CD4-positive, alpha-beta memory T cell (primary cell): ENCODE results near the gene ANKRD1. TPM values are rescaled to one million over a fixed set of nuclear protein-coding genes. Genes with fewer than 3 reads are reported as not detected.
"Not testable (repeated sequence)": the region's sequence is repeated elsewhere in the genome, so short reads cannot be mapped to it uniquely, and the experiment has no call there.

Experiments
- CTCF ChIA-PET: fragments of 350-600 bp; sonication (Branson Sonifier 250); formaldehyde crosslinking; loops from one replicate; lab custom pipeline; 2021; ENCODE audit warnings: inconsistent platforms; ENCODE audit not compliant: partially characterized antibody; lab: Charles Lee
- POLR2A ChIA-PET: fragments of 350-600 bp; sonication (Branson Sonifier 250); formaldehyde crosslinking; loops from one replicate; lab custom pipeline; 2021; ENCODE audit not compliant: partially characterized antibody; lab: Charles Lee
- DNase-seq, 5 donors: peaks; one replicate each; pipeline versions ENCODE4 v3.0.0 to v3.0.0-alpha.2; 2020 to 2022; ENCODE audit warnings: mixed read lengths in 1 of 5
- H3K27ac ChIP-seq: one replicate; pipeline ENCODE4 v1.7.0; 2013; ENCODE audit warnings: low read depth, low read length
- H3K27me3 ChIP-seq: 2 replicates; pipeline ENCODE4 v1.7.0; 2013; ENCODE audit warnings: mild to moderate bottlenecking, low read length, moderate library complexity; ENCODE audit not compliant: insufficient read depth
- H3K36me3 ChIP-seq: 2 replicates; pipeline ENCODE4 v1.7.0; 2013; ENCODE audit warnings: mild to moderate bottlenecking, low read length, moderate library complexity; ENCODE audit not compliant: insufficient read depth
- H3K4me1 ChIP-seq: 2 replicates; pipeline ENCODE4 v1.7.0; 2013; ENCODE audit warnings: mild to moderate bottlenecking, low read length, moderate library complexity; ENCODE audit not compliant: insufficient read depth
- H3K4me3 ChIP-seq, 2 donors: one replicate each; pipeline ENCODE4 v1.7.0; 2013; ENCODE audit warnings: low read length in 2 of 2, mild to moderate bottlenecking in 1 of 2
- H3K9me3 ChIP-seq, 2 donors: one replicate each; pipeline ENCODE4 v1.7.0; 2013; ENCODE audit warnings: low read length in 2 of 2, control low read depth in 1 of 2; ENCODE audit not compliant: control insufficient read depth in 1 of 2
- H3K27ac Mint-ChIP-seq, 7 donors: one replicate each; pipeline ENCODE4 v1.8.0; 2020 to 2021; ENCODE audit warnings: mixed read lengths in 7 of 7, mild to moderate bottlenecking in 6 of 7, inconsistent platforms in 3 of 7, moderate library complexity in 3 of 7
- H3K27me3 Mint-ChIP-seq, 2 donors: one replicate each; pipeline ENCODE4 v1.8.0; 2020 to 2021; ENCODE audit warnings: mixed read lengths in 2 of 2
- H3K36me3 Mint-ChIP-seq, 2 donors: one replicate each; pipeline ENCODE4 v1.8.0; 2020 to 2021; ENCODE audit warnings: mixed read lengths in 2 of 2, inconsistent platforms in 1 of 2, mild to moderate bottlenecking in 1 of 2
- H3K4me1 Mint-ChIP-seq, 4 donors: one replicate each; pipeline ENCODE4 v1.8.0; 2020 to 2021; ENCODE audit warnings: mixed read lengths in 4 of 4, mild to moderate bottlenecking in 1 of 4
- H3K4me3 Mint-ChIP-seq, 8 donors: one replicate each; pipeline ENCODE4 v1.8.0; 2020 to 2021; ENCODE audit warnings: mixed read lengths in 8 of 8, mild to moderate bottlenecking in 7 of 8, moderate library complexity in 6 of 8, inconsistent platforms in 3 of 8
- H3K9me3 Mint-ChIP-seq, 8 donors: one replicate each; pipeline ENCODE4 v1.8.0; 2020 to 2021; ENCODE audit warnings: mixed read lengths in 8 of 8, mild to moderate bottlenecking in 5 of 8, inconsistent platforms in 3 of 8, moderate library complexity in 1 of 8
- intact Hi-C: fragments of 100-400 bp; cut with micrococcal nuclease; formaldehyde crosslinking; loops from one replicate; pipeline ENCODE4 v1.15.1; 2023
- polyA plus RNA-seq, 2 donors: library from polyadenylated mRNA; unstranded; fragments of 300-500 nt; fragmentation: Illumina TruSeq; gene quantifications; one replicate each; pipeline ENCODE4 v1.2.3, GENCODE V29; 2021
- total RNA-seq, 2 experiments: library from RNA; stranded (reverse); gene quantifications; one replicate each; pipeline ENCODE4 v1.2.3, GENCODE V29; 2021

ANKRD1 gene
- total and polyA plus RNA-seq, 4 experiments from 2014 or later, result not detected

GRCh38 chr10:90944749-90945148, 23.9 kb upstream of the ANKRD1 start:
- H3K9me3 ChIP-seq, result no peaks in the 10 kb centered on the region
- no peak overlapping the region for H3K4me3 ChIP-seq
- Mint-ChIP-seq H3K36me3 (no peaks in the 10 kb centered on the region), H3K9me3 (no peaks in the 10 kb centered on the region), H3K27ac (no peak overlapping the region), H3K4me1 (peaks cover 5 to 9% (median 6%) of the 10 kb centered on the region in 4 donors), H3K27me3 (no peaks in the 10 kb centered on the region), H3K4me3 (no peak overlapping the region)
- intact Hi-C loops, result no loop called here
- no peak for DNase-seq
- no peaks in the 10 kb centered on the region for H3K36me3 ChIP-seq
- H3K4me1 ChIP-seq, result peaks cover 5% of the 10 kb centered on the region
- H3K27me3 ChIP-seq, result no peaks in the 10 kb centered on the region
- POLR2A ChIA-PET, result no interaction called here
- H3K27ac ChIP-seq, result no peak overlapping the region
- CTCF ChIA-PET, result no interaction called here

- POLR2A ChIA-PET, H3K27ac Mint-ChIP-seq, H3K4me1 Mint-ChIP-seq, H3K36me3 ChIP-seq, H3K9me3 Mint-ChIP-seq, intact Hi-C loops, H3K36me3 Mint-ChIP-seq, H3K27ac ChIP-seq, H3K4me1 ChIP-seq, DNase-seq, H3K4me3 Mint-ChIP-seq, H3K27me3 ChIP-seq, H3K27me3 Mint-ChIP-seq, H3K9me3 ChIP-seq, H3K4me3 ChIP-seq: not testable (repeated sequence)
- CTCF ChIA-PET, result interaction anchor here (1.1 to 1.8 kb wide), 2 partner anchors 9 to 65 kb away, joined by 3 to 4 read pairs; no protein-coding TSS in a partner anchor
Measured at GRCh38 chr10:90942980-90943379, 22.1 kb upstream of the ANKRD1 start.

GRCh38 chr10:90939648-90940047, 18.8 kb upstream of the ANKRD1 start:
- Histone ChIP-seq H3K27ac (no peak overlapping the region), H3K9me3 (no peaks in the 10 kb centered on the region), H3K4me3 (no peak overlapping the region), H3K27me3 (no peaks in the 10 kb centered on the region), H3K36me3 (no peaks in the 10 kb centered on the region), H3K4me1 (no peaks in the 10 kb centered on the region)
- POLR2A ChIA-PET, result no interaction called here
- intact Hi-C loops, result no loop called here
- Mint-ChIP-seq H3K36me3 (no peaks in the 10 kb centered on the region), H3K9me3 (no peaks in the 10 kb centered on the region), H3K27ac (no peak overlapping the region), H3K4me3 (no peak overlapping the region), H3K4me1 (peaks cover 0 to 2% (median 0%) of the 10 kb centered on the region in 4 donors), H3K27me3 (peaks cover 0 to 4% of the 10 kb centered on the region in 2 donors)
- CTCF ChIA-PET, result no interaction called here
- DNase-seq, result no peak

- POLR2A ChIA-PET, result no interaction called here
- no peaks in the 10 kb centered on the region for H3K36me3 Mint-ChIP-seq
- no peaks in the 10 kb centered on the region for H3K9me3 Mint-ChIP-seq
- intact Hi-C loops, result no loop called here
- no peak overlapping the region for H3K4me3 Mint-ChIP-seq
- Histone ChIP-seq H3K36me3 (no peaks in the 10 kb centered on the region), H3K27me3 (no peaks in the 10 kb centered on the region), H3K27ac (no peak overlapping the region), H3K9me3 (no peaks in the 10 kb centered on the region), H3K4me3 (no peak overlapping the region), H3K4me1 (no peaks in the 10 kb centered on the region)
- H3K4me1 Mint-ChIP-seq, result peaks cover 0 to 2% (median 0%) of the 10 kb centered on the region in 4 donors
- peaks cover 0 to 4% of the 10 kb centered on the region in 2 donors for H3K27me3 Mint-ChIP-seq
- H3K27ac Mint-ChIP-seq, result no peak overlapping the region
- DNase-seq, result no peak
- CTCF ChIA-PET, result no interaction called here
Measured at GRCh38 chr10:90939116-90939515, 18.2 kb upstream of the ANKRD1 start.

- Mint-ChIP-seq H3K27ac (no peak overlapping the region), H3K9me3 (no peaks in the 10 kb centered on the region), H3K36me3 (no peaks in the 10 kb centered on the region), H3K27me3 (peaks cover 0 to 5% of the 10 kb centered on the region in 2 donors), H3K4me3 (no peak overlapping the region), H3K4me1 (peaks cover 0 to 2% (median 0%) of the 10 kb centered on the region in 4 donors)
- Histone ChIP-seq H3K27me3 (no peaks in the 10 kb centered on the region), H3K9me3 (no peaks in the 10 kb centered on the region), H3K4me3 (no peak overlapping the region), H3K27ac (no peak overlapping the region), H3K36me3 (no peaks in the 10 kb centered on the region), H3K4me1 (no peaks in the 10 kb centered on the region)
- intact Hi-C loops, result no loop called here
- no peak for DNase-seq
- ChIA-PET CTCF (interaction anchor here (0.6 kb wide), 1 partner anchor 20 kb away, joined by 3 read pairs; no protein-coding TSS in a partner anchor), POLR2A (no interaction called here)
Measured at GRCh38 chr10:90937645-90938258, 16.9 kb upstream of the ANKRD1 start.

GRCh38 chr10:90936276-90936659, 15.4 kb upstream of the ANKRD1 start:
- no peaks in the 10 kb centered on the region for H3K36me3 ChIP-seq
- intact Hi-C loops, result no loop called here
- H3K27me3 ChIP-seq, result no peaks in the 10 kb centered on the region
- no peaks in the 10 kb centered on the region for H3K9me3 ChIP-seq
- H3K4me3 ChIP-seq, result no peak overlapping the region
- Mint-ChIP-seq H3K27me3 (peaks cover under 1 to 5% of the 10 kb centered on the region in 2 donors), H3K36me3 (no peaks in the 10 kb centered on the region), H3K27ac (no peak overlapping the region), H3K9me3 (no peaks in the 10 kb centered on the region), H3K4me1 (peaks cover 0 to 2% (median 0%) of the 10 kb centered on the region in 4 donors), H3K4me3 (no peak overlapping the region)
- no peaks in the 10 kb centered on the region for H3K4me1 ChIP-seq
- ChIA-PET POLR2A (no interaction called here), CTCF (no interaction called here)
- no peak overlapping the region for H3K27ac ChIP-seq
- no peak for DNase-seq

- no peak overlapping the region for H3K4me3 Mint-ChIP-seq
- Histone ChIP-seq H3K4me3 (no peak overlapping the region), H3K9me3 (no peaks in the 10 kb centered on the region), H3K4me1 (no peaks in the 10 kb centered on the region), H3K36me3 (no peaks in the 10 kb centered on the region), H3K27me3 (no peaks in the 10 kb centered on the region), H3K27ac (no peak overlapping the region)
- ChIA-PET CTCF (no interaction called here), POLR2A (no interaction called here)
- no peak overlapping the region for H3K27ac Mint-ChIP-seq
- no peak for DNase-seq
- H3K36me3 Mint-ChIP-seq, result no peaks in the 10 kb centered on the region
- intact Hi-C loops, result no loop called here
- H3K9me3 Mint-ChIP-seq, result no peaks in the 10 kb centered on the region
- peaks cover 0 to 2% (median 0%) of the 10 kb centered on the region in 4 donors for H3K4me1 Mint-ChIP-seq
- peaks cover 3 to 5% of the 10 kb centered on the region in 2 donors for H3K27me3 Mint-ChIP-seq
Measured at GRCh38 chr10:90935581-90936275, 14.8 kb upstream of the ANKRD1 start.
